Osteoblast (primary cell): ENCODE measurements around the gene RAB30. TPM values are rescaled to one million over a fixed set of nuclear protein-coding genes. Genes with fewer than 3 reads are reported as not detected.

Source experiments
- DNase-seq: peaks from one replicate; pipeline ENCODE4 v3.0.0; 2011; ENCODE audit warnings: low spot score, mixed read lengths; ENCODE audit not compliant: insufficient read length; ENCODE audit errors: missing footprints
- H2AFZ ChIP-seq: 2 replicates; pipeline ENCODE4 v1.6.0; 2011; ENCODE audit warnings: mild to moderate bottlenecking, low read length
- H3K27ac ChIP-seq: 2 replicates; pipeline ENCODE4 v1.5.1; 2011; ENCODE audit warnings: mild to moderate bottlenecking, low read depth, low read length, moderate library complexity
- H3K27me3 ChIP-seq: 2 replicates; pipeline ENCODE4 v1.6.0; 2012; ENCODE audit warnings: mild to moderate bottlenecking, control low read depth, inconsistent platforms, low read length, moderate library complexity; ENCODE audit not compliant: insufficient read depth
- H3K36me3 ChIP-seq: 2 replicates; pipeline ENCODE4 v1.5.1; 2011; ENCODE audit warnings: mild to moderate bottlenecking, low read length, control low read depth, moderate library complexity; ENCODE audit not compliant: insufficient read depth
- H3K4me1 ChIP-seq: 2 replicates; pipeline ENCODE4 v1.5.1; 2011; ENCODE audit warnings: mild to moderate bottlenecking, low read length, control low read depth, moderate library complexity; ENCODE audit not compliant: insufficient read depth
- H3K4me2 ChIP-seq: 2 replicates; pipeline ENCODE4 v1.6.0; 2011; ENCODE audit warnings: mild to moderate bottlenecking, low read length; ENCODE audit not compliant: insufficient read depth
- H3K4me3 ChIP-seq: fragments of 200-600 bp; sonication (generic); 3 replicates; pipeline ENCODE4 v1.5.1; 2012; ENCODE audit warnings: mild to moderate bottlenecking, low read length, inconsistent platforms; ENCODE audit not compliant: insufficient read depth
- H3K79me2 ChIP-seq: 2 replicates; pipeline ENCODE4 v1.6.0; 2012; ENCODE audit warnings: mild to moderate bottlenecking, low read length, control low read depth, inconsistent platforms; ENCODE audit not compliant: insufficient read depth
- H3K9me3 ChIP-seq: 2 replicates; pipeline ENCODE4 v1.5.1; 2011; ENCODE audit warnings: low read depth, low read length, control low read depth
- H4K20me1 ChIP-seq: 2 replicates; pipeline ENCODE4 v1.6.0; 2012; ENCODE audit warnings: mild to moderate bottlenecking, low read length, control low read depth; ENCODE audit not compliant: insufficient read depth
- CTCF ChIP-seq: IDR thresholded peaks from 2 replicates; pipeline ENCODE4 v1.5.1; 2011; ENCODE audit warnings: mild to moderate bottlenecking, low read depth, low read length, moderate library complexity; ENCODE audit errors: extremely low read depth
- total RNA-seq: library from RNA; depleted of rRNA; stranded (reverse); fragments of >200 nt; gene quantifications from 2 replicates; pipeline ENCODE4 v1.2.3, GENCODE V29; 2012

Gene RAB30
- total RNA-seq, 1 donor, result 21.0 TPM

DNA sequence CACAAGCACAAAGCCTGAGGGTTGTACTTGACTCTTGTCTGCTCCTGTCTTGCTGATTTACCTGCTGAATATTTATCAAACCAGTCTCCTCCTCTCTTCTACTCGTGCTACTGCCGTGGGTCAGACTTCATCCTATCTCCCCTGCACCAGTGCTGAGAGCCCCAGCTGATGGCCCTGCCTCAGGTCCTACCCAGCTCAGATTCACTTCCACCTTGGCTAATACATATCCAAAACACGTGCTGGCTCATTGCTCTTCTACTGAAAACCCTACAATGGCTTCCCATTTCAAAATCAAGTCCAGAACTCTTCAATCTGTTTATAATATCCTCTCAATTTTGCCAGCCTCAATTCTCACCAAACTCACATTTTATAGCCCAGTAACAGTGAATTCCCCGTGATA is 48.3 kb downstream of the RAB30 start:
- Histone ChIP-seq H4K20me1 (peaks cover 52% of the 10 kb centered on the region), H3K4me2 (no peak overlapping the region), H3K4me1 (no peaks in the 10 kb centered on the region), H3K27ac (no peak overlapping the region), H2AFZ (no peak overlapping the region), H3K79me2 (peaks cover 80% of the 10 kb centered on the region), H3K27me3 (no peaks in the 10 kb centered on the region), H3K4me3 (no peak overlapping the region), H3K36me3 (no peaks in the 10 kb centered on the region), H3K9me3 (no peaks in the 10 kb centered on the region)
- peak; percentile 62 for DNase-seq
- TF ChIP-seq CTCF, result no peak

DNA sequence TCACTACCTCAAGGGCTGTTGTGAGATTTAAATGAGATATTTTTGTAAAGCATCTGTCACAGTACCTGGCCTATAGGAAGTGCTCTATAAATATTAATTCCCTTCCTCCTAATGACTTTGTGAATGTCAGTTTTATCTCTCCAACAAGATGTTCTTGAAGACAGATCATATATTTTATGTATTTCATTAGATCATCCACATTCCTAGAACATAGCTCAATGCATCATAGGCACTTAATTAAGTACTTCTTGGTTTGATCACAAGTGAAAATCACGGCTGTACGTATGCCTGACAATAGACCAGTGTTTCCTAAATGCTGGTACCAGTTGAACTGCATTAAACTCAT is 49.9 kb downstream of the RAB30 start:
- H3K4me3 ChIP-seq, result no peak overlapping the region
- H3K4me1 ChIP-seq, result no peaks in the 10 kb centered on the region
- H3K79me2 ChIP-seq, result peaks cover 68% of the 10 kb centered on the region
- DNase-seq, result no peak
- no peak overlapping the region for H2AFZ ChIP-seq
- TF ChIP-seq CTCF, result no peak
- no peaks in the 10 kb centered on the region for H3K36me3 ChIP-seq
- H3K9me3 ChIP-seq, result no peaks in the 10 kb centered on the region
- peaks cover 52% of the 10 kb centered on the region for H4K20me1 ChIP-seq
- no peak overlapping the region for H3K27ac ChIP-seq
- no peaks in the 10 kb centered on the region for H3K27me3 ChIP-seq
- H3K4me2 ChIP-seq, result no peak overlapping the region

- no peaks in the 10 kb centered on the region for H3K9me3 ChIP-seq
- no peak for DNase-seq
- H3K27me3 ChIP-seq, result no peaks in the 10 kb centered on the region
- no peak overlapping the region for H3K27ac ChIP-seq
- peaks cover 68% of the 10 kb centered on the region for H3K79me2 ChIP-seq
- H4K20me1 ChIP-seq, result peaks cover 50% of the 10 kb centered on the region
- H3K36me3 ChIP-seq, result no peaks in the 10 kb centered on the region
- H2AFZ ChIP-seq, result no peak overlapping the region
- H3K4me1 ChIP-seq, result no peaks in the 10 kb centered on the region
- no peak for TF ChIP-seq CTCF
- H3K4me2 ChIP-seq, result no peak overlapping the region
- H3K4me3 ChIP-seq, result no peak overlapping the region
These were observed 50.5 kb downstream of the RAB30 start for GRCh38 chr11:83020942-83021779.

DNA sequence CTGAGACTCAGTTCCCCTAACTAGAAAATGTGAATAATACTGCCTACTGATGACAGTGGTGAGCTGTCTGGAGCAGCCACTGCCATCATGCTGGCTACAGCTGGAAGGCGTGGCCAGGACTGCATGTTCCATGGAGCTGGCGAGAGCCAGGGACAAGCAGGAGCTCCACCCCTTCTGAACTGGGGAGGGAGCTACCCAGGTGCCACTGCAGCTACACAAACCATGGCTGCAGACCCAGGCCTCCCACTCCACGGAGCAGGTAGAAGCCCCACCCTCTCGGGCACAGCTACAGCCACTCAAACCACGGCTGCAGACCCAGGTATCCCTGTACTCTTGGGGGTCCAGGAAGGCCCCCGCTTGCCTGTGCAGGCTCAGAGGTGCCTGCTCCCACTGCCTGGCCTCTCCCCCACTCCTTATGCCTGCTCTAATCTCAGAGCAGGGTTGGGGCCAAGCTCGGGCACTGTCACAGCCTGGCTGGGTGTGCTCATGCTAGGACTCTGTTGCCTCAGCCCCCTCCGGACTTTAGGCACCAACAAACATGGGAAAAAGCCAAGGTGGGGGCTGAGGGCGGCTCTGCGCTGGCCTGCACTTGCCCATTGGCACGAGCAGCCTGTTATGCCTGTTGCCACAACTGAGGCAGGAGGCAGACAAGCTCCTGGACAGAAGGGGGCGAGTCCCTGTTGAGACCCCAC is 51.7 kb downstream of the RAB30 start:
- no peak overlapping the region for H2AFZ ChIP-seq
- H3K9me3 ChIP-seq, result no peaks in the 10 kb centered on the region
- H3K27me3 ChIP-seq, result no peaks in the 10 kb centered on the region
- DNase-seq, result no peak
- no peaks in the 10 kb centered on the region for H3K4me1 ChIP-seq
- no peaks in the 10 kb centered on the region for H3K36me3 ChIP-seq
- TF ChIP-seq CTCF, result no peak
- H4K20me1 ChIP-seq, result peaks cover 44% of the 10 kb centered on the region
- no peak overlapping the region for H3K27ac ChIP-seq
- H3K4me3 ChIP-seq, result no peak overlapping the region
- H3K79me2 ChIP-seq, result peaks cover 66% of the 10 kb centered on the region
- H3K4me2 ChIP-seq, result no peak overlapping the region
